Right renal pelvis (tissue), 4 donors: ENCODE data around the gene TCTN2. TPM values are rescaled to one million over a fixed set of nuclear protein-coding genes. Genes with fewer than 3 reads are reported as not detected.

Experiments
- DNase-seq, 4 donors: peaks; one replicate each; pipeline ENCODE4 v3.0.0-alpha.2; 2013; ENCODE audit warnings: low read depth in 4 of 4, low spot score in 3 of 4, missing footprints in 1 of 4
- polyA plus RNA-seq, 4 donors: library from polyadenylated mRNA; unstranded; fragments of 120-200 nt; gene quantifications; one replicate each; pipeline ENCODE4 v1.2.1, GENCODE V29; 2013; ENCODE audit not compliant: insufficient read length in 4 of 4

TCTN2 gene
- polyA plus RNA-seq, 4 donors: 25.0 to 33.0 (median 28.8) TPM

DNA sequence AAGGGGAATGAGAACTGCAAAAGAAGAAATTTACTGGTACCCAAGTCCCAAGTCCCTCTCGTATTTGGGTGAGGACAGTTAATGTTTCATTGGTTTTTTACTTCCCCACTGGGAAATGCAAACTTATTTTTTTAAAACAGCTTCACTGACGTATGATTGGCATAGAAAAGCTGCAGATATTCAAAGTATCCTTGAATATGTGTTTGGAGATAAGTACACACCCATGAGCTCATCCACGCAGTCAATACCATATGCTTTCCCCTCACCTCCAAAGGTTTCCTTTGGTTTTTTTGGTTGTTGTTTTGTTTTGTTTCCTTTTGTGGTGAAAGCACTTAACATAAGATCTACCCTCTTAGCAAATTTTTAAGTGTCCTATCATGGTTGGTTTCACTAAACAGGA lies 13.1 kb downstream of the TCTN2 start:
- no peak for DNase-seq

GRCh38 chr12:123686636-123687190 lies 15.8 kb downstream of the TCTN2 start:
- DNase-seq: no peak

DNA sequence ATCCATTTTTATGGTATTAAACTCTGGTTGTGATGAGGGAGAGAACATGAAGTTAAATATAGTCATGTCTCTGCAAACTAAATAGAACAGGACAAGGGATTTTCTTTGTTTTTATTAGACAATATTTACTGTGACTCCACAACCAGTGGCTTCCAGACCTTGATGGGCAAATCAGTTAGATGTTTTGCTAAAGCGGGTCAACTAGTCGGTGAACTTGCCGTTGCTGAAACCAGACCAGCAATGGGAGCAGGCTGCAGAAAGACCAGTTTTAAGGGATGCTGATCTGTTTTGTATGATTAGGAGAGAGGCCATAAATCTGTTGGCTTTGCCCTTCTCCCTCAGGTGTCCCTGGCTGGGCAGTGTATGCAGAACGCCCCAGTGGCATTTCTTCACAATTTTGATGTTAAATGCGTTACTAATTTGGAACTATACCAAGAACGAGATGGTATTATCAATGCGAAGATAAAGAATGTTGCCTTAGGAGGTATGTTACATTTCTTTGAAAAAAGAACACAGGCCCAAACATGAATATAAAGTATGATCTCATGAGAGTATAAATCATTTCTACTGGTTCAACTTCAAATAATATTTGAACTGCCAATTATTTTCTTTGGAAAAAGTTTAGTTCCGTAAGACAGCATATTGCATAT lies 19.4 kb downstream of the TCTN2 start:
- DNase-seq: no peak

DNA sequence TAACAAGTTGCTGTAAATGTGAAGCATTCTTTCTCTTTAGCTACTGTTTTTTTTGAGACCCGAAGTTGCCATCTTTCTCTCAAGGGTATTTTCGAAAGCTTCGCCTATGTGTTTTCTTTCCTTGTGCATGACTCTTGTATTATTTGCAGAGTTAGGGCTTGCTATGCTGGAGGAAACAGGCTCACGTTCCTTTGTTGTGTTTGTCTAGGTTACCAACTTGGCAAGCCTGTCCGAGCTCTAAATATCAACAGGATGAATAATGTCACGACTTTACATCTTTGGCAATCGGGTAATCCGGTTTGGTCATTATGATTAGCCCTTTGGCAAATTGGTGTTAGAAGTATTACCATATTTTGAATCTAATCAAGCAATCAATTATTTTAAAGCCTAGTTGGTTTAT lies 25.3 kb downstream of the TCTN2 start:
- no peak for DNase-seq

- no peak for DNase-seq
These were observed 25.7 kb downstream of the TCTN2 start for GRCh38 chr12:123696646-123697045.

- no peak for DNase-seq
These were observed 35.0 kb downstream of the TCTN2 start for GRCh38 chr12:123705935-123706334.

- DNase-seq: no peak
These were observed 36.6 kb downstream of the TCTN2 start for GRCh38 chr12:123707466-123707865.

DNA sequence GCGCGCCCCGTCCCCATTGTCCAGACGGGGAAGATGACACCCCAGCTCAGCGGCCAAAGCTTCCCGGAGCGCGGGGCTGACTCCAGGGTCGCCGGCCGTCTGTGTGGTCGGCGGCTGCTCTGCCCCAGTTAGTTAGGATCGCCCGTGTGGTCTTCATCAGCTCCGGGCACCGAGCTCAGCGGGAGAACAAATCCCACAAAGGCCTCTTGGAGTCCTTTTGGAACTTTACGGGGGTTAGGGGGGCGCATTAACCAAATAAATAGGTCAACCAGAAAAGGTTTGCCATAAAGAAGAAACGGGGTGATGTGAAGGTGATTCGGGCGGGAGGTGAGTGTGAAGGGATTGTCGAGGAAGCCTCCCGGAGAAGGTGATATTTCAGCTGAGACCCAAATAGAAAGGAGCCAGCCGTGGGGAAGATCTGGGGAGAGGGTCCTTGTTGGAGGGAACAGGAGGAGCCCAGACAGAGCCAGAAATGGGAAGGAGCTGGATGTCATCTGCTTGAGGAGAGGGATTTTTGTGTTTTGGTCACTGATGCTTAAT lies 41.9 kb downstream of the TCTN2 start:
- no peak for DNase-seq

GRCh38 chr12:123713398-123713797 lies 42.5 kb downstream of the TCTN2 start:
- DNase-seq: no peak

DNA sequence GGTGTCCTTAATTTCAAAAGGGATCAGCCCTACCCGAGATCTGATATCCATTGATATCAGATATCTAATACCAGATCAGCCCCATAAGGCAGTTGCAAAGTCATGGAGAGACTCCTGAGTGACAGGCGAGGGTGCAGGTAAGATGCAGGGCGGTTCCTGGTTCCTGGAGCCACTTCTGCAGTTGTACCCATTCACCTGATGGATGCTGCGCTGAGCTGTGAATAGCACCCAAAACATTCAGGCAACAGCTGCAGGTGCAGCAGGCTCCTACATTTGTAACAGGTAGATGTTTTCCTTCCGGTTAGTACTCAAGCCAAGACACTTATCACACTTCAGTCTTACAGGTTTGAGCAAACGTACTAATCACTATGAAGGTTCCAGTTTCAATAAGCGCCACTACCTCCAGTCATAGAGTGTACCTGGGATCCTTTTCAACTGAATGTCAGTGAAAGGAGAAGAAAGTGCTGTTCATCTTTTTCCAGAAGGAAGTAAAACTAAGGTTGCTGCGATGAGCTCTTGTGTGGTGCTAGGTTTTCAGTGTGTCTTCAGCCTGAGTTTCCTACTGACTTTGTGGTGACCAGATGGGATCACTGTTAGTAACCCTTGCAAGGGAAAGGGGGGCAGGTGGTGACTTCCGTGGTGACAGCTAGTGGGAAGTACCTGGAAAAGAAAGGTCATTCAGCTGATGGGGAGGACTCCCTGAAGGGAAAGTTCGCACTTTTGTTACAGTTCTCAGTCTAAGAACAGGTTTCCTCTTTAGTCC lies 43.1 kb downstream of the TCTN2 start:
- no peak for DNase-seq

DNA sequence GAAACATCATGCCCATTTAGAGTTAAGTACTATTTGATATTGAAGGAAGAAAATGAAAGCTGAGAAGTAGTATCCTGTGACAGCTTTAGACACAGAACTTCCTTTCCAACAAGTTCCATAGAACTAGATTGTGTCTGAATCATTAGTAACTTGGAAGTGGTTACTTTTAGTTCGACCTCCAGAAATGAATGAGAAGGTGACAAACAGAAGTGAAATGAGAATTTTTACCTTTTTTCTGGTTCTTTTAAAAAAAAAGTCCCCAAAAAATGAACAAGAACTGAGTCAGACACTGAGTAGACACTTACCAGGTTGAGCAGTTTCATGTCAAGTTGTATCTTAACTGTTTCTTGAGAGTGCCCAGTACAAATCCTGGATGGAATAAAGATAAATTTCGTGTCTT lies 44.3 kb downstream of the TCTN2 start:
- DNase-seq: no peak

GRCh38 chr12:123717350-123717749 lies 46.4 kb downstream of the TCTN2 start:
- DNase-seq: no peak

DNA sequence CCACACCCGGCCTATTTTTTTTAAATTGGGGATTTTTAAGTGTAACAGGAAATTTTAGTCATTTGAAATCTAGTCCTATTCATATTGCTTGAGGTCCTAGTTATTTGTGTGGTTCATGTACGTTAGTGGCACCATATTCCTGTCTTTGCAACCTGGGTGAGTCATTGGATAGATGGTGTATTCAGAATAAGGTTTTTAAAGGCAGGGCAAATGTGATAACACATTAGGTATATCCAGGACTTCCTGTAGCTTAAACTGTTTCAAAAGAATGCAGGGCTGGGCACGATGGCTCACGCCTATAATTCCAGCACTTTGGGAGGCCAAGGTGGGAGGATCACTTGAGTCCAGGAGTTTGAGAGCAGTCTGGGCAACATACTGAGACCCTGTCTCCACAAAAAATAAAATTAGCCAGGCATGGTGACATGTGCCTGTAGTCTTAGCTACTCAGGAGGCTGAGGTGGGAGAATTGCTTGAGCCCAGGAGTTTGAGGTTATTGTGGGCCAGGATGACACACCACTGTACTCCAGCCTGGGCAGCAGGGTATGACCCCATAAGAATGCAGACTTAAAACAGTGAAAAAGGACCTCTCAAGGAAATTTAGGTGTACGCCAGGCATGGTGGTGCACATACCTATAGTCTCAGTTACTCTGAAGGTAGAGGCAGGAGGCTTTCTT lies 49.4 kb downstream of the TCTN2 start:
- no peak for DNase-seq

- DNase-seq: no peak
These were observed 50.3 kb downstream of the TCTN2 start for GRCh38 chr12:123721245-123721644.

DNA sequence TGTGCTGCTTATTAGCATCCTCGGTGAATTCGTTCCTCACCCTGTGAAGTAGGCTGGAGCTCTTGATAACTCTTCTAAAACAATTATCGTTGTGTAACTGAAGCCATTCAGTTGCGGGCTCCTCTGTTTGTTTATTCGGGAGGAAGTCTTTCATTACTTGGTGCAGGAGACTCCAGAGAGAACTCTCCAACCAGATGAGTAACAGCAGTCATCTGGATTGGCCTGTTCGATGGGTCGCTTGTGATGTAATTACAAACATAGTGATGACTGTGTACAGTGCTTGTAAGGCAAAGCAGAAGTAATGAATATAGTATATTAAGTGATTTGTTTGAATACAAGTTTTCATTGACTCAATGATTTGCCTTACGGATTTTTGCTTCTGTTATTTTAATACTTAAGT lies 52.1 kb downstream of the TCTN2 start:
- no peak for DNase-seq

GRCh38 chr12:123723765-123724164 lies 52.9 kb downstream of the TCTN2 start:
- DNase-seq: no peak

DNA sequence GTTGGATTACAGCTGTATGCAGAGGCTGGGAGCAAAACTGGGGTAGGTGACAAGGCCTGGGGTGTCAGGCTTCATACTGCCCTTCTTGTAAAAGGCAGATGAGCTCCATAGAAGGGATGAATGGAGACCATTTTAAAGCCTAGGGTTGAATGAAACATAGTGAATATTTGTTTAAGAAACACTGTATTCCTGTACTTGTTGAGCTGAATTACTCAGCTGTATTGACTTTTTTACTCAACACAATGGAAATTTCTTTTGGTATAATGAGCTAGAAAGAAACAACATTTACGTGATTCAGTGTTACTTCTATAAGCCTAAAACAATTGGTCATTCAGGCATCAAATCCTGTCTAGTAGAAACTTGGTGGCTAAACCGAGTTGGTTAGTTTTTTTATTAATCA lies 55.3 kb downstream of the TCTN2 start:
- DNase-seq: no peak

GRCh38 chr12:123726962-123727361 lies 56.0 kb downstream of the TCTN2 start:
- DNase-seq: no peak

DNA sequence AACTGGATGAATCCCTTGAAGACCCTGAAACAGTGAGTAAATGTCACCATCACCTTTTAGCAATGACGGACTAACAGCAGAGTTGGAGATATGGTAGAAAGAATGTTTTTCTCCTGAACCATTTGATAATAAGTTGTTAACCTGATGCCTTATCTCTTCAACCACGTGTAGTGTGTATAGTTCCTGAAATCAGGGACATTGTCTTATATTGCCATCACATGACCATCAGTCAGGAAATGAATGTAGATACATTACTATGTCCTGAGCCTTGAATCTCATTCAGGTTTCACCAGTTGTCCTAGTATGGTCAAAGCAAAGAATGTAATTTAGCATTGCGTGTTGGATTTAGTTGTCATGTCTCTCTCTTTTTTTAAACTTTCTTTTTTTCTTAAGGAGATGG lies 57.0 kb downstream of the TCTN2 start:
- no peak for DNase-seq

DNA sequence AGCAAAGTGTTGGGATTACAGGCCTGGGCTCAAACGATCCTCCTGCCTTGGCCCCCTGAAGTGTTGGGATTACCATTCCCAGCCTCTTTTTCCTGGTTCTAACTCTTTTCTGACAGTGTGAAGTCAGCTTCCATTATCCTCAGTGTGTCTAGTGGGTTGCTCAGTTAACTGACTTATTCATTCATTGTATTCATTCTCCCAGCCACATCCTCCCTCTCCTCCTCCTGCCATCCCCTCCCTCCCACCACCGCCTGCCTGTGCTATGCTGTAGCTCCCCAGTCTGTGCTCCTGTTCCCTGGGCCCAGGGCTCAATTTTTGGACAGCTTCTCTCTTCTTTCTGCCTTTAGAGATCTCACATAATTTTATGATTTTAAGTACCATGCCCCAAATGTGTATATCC lies 60.7 kb downstream of the TCTN2 start:
- no peak for DNase-seq

GRCh38 chr12:123732251-123732650 lies 61.3 kb downstream of the TCTN2 start:
- DNase-seq: no peak
